Astrocyte of the cerebellum (primary cell): ENCODE measurements around the gene ZDHHC7.

Experiments used
- DNase-seq: peaks from one replicate; pipeline ENCODE4 v3.0.0-alpha.2; 2011; ENCODE audit warnings: low read depth
- H3K4me3 ChIP-seq: 2 replicates; pipeline ENCODE4 v1.5.1; 2011; ENCODE audit warnings: mild to moderate bottlenecking, low read depth, low read length, moderate library complexity
- CTCF ChIP-seq: IDR thresholded peaks from 2 replicates; pipeline ENCODE4 v1.5.1; 2012; ENCODE audit warnings: low read length, low read depth, moderate library complexity, mild to moderate bottlenecking; ENCODE audit errors: missing control alignments
- in situ Hi-C: cut with HindIII; loops from 2 replicates; pipeline ENCODE4 v1.10.0; 2017; ENCODE audit warnings: low sequenced_read_pairs

Gene ZDHHC7

GRCh38 chr16:85028685-85029407 is 17.5 kb upstream of the ZDHHC7 start:
- in situ Hi-C loops = no loop called here
- peak overlapping the region; percentile 67 for H3K4me3 ChIP-seq
- no peak for DNase-seq
- no peak for TF ChIP-seq CTCF

- peak overlapping the region; percentile 67 for H3K4me3 ChIP-seq
- in situ Hi-C loops = no loop called here
- no peak for DNase-seq
- no peak for TF ChIP-seq CTCF
These were observed 16.8 kb upstream of the ZDHHC7 start for GRCh38 chr16:85027958-85028684.

- peak within 1 kb of the TSS; percentile 67 for H3K4me3 ChIP-seq
- in situ Hi-C loops = no loop called here
- DNase-seq = peak; percentile 76
- no peak for TF ChIP-seq CTCF
These were observed 16.1 kb upstream of the ZDHHC7 start, which contains the start of gene KIAA0513 for GRCh38 chr16:85027349-85027957. Gene KIAA0513, plus strand, starts transcription at chr16:85027795. Its CDS starts 39,277 bp downstream, at chr16:85067072.

- no peak for TF ChIP-seq CTCF
- H3K4me3 ChIP-seq = peak overlapping the region; percentile 67
- in situ Hi-C loops = no loop called here
- no peak for DNase-seq
These were observed 15.4 kb upstream of the ZDHHC7 start for GRCh38 chr16:85026703-85027102.

- in situ Hi-C loops = no loop called here
- no peak overlapping the region for H3K4me3 ChIP-seq
- DNase-seq = no peak
- TF ChIP-seq CTCF = no peak
These were observed 14.7 kb upstream of the ZDHHC7 start for GRCh38 chr16:85025781-85026653.
